OCI-LY1 (cell line): ENCODE measurements around the gene RPL27A.

ENCODE experiments used
- H2AFZ ChIP-seq: fragments of 200-600 bp; sonication (generic), shearing (Covaris generic); 2 replicates; pipeline ENCODE4 v1.6.0; 2014; ENCODE audit warnings: antibody characterized with exemption, mild to moderate bottlenecking, low read length
- H3F3A ChIP-seq: fragments of 200-600 bp; sonication (generic), shearing (Covaris generic); 2 replicates; pipeline ENCODE4 v1.6.0; 2014; ENCODE audit warnings: mild to moderate bottlenecking, antibody characterized with exemption, low read length, moderate library complexity; ENCODE audit not compliant: insufficient read depth
- H3K27ac ChIP-seq: fragments of 200-600 bp; sonication (generic); 2 replicates; pipeline ENCODE4 v1.5.1; 2014; ENCODE audit warnings: low read length, mixed run types, mild to moderate bottlenecking, low read depth; ENCODE audit not compliant: poor library complexity, severe bottlenecking
- H3K27me3 ChIP-seq: fragments of 200-600 bp; sonication (generic); 2 replicates; pipeline ENCODE4 v1.6.0; 2014; ENCODE audit warnings: antibody characterized with exemption, mild to moderate bottlenecking, low read length, moderate library complexity; ENCODE audit not compliant: insufficient read depth
- H3K36me3 ChIP-seq: fragments of 200-600 bp; sonication (generic); 2 replicates; pipeline ENCODE4 v1.6.1; 2014; ENCODE audit warnings: mild to moderate bottlenecking, antibody characterized with exemption, low read length, moderate library complexity, mixed read lengths; ENCODE audit not compliant: insufficient read depth
- H3K4me1 ChIP-seq: fragments of 200-600 bp; sonication (generic); 2 replicates; pipeline ENCODE4 v1.5.1; 2014; ENCODE audit warnings: mild to moderate bottlenecking, low read length, moderate library complexity; ENCODE audit not compliant: insufficient read depth, severe bottlenecking
- H3K4me2 ChIP-seq: fragments of 200-600 bp; sonication (generic), shearing (Covaris generic); 2 replicates; pipeline ENCODE4 v1.6.1; 2014; ENCODE audit warnings: low read length
- H3K4me3 ChIP-seq: fragments of 200-600 bp; sonication (generic); 2 replicates; pipeline ENCODE4 v1.5.1; 2014; ENCODE audit warnings: low read length, low read depth, mild to moderate bottlenecking, mixed read lengths; ENCODE audit not compliant: poor library complexity, severe bottlenecking
- H3K79me2 ChIP-seq: fragments of 200-600 bp; shearing (Covaris generic); 2 replicates; pipeline ENCODE4 v1.6.1; 2016; ENCODE audit warnings: mixed run types, low read length, mixed read lengths; ENCODE audit not compliant: insufficient read depth
- H3K9ac ChIP-seq: fragments of 200-600 bp; sonication (generic), shearing (Covaris generic); 2 replicates; pipeline ENCODE4 v1.6.1; 2014; ENCODE audit warnings: mild to moderate bottlenecking, low read length, mixed read lengths
- H3K9me2 ChIP-seq: fragments of 200-600 bp; sonication (generic), shearing (Covaris generic); 2 replicates; pipeline ENCODE4 v1.6.1; 2014; ENCODE audit warnings: low read depth, mild to moderate bottlenecking, low read length, mixed read lengths
- H3K9me3 ChIP-seq: fragments of 200-600 bp; shearing (Covaris generic); 2 replicates; pipeline ENCODE4 v1.6.1; 2014; ENCODE audit warnings: low read length, mixed read lengths
- H4K20me1 ChIP-seq: fragments of 200-600 bp; sonication (generic), shearing (Covaris generic); 2 replicates; pipeline ENCODE4 v1.6.0; 2016; ENCODE audit warnings: mild to moderate bottlenecking, low read length; ENCODE audit not compliant: insufficient read depth
- EZH2 ChIP-seq: fragments of 200-600 bp; sonication (generic), shearing (Covaris generic); IDR thresholded peaks from 2 replicates; pipeline ENCODE4 v1.8.0; 2017; ENCODE audit warnings: borderline replicate concordance, mixed run types, mild to moderate bottlenecking, antibody characterized with exemption, low read length, moderate library complexity, mixed read lengths
- TF ChIP-seq, protein P1 (sequence below): fragments of 200-600 bp; sonication (generic), shearing (Covaris generic); IDR thresholded peaks from 2 replicates; pipeline ENCODE4 v1.5.1; 2017; ENCODE audit warnings: mild to moderate bottlenecking, antibody characterized with exemption, low read length, moderate library complexity, mixed read lengths

The RPL27A gene

GRCh38 chr11:8649361-8649760 is 33.2 kb upstream of the RPL27A start:
- Histone ChIP-seq H3K27me3 (no peaks in the 10 kb centered on the region), H3K27ac (no peak overlapping the region), H3K4me1 (no peaks in the 10 kb centered on the region), H2AFZ (no peak overlapping the region), H4K20me1 (no peaks in the 10 kb centered on the region), H3K9me2 (no peaks in the 10 kb centered on the region), H3F3A (no peaks in the 10 kb centered on the region), H3K36me3 (peaks cover 52% of the 10 kb centered on the region; the same call in 1 of the 2 replicates), H3K4me3 (no peak overlapping the region), H3K79me2 (no peaks in the 10 kb centered on the region), H3K9ac (no peak overlapping the region), H3K4me2 (no peak overlapping the region), H3K9me3 (no peaks in the 10 kb centered on the region)
- TF ChIP-seq EZH2, result no peak
- TF ChIP-seq, protein P1, sequence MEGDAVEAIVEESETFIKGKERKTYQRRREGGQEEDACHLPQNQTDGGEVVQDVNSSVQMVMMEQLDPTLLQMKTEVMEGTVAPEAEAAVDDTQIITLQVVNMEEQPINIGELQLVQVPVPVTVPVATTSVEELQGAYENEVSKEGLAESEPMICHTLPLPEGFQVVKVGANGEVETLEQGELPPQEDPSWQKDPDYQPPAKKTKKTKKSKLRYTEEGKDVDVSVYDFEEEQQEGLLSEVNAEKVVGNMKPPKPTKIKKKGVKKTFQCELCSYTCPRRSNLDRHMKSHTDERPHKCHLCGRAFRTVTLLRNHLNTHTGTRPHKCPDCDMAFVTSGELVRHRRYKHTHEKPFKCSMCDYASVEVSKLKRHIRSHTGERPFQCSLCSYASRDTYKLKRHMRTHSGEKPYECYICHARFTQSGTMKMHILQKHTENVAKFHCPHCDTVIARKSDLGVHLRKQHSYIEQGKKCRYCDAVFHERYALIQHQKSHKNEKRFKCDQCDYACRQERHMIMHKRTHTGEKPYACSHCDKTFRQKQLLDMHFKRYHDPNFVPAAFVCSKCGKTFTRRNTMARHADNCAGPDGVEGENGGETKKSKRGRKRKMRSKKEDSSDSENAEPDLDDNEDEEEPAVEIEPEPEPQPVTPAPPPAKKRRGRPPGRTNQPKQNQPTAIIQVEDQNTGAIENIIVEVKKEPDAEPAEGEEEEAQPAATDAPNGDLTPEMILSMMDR, result no peak

- H3K4me3 ChIP-seq, result no peak overlapping the region
- TF ChIP-seq, protein P1, result no peak
- no peak for TF ChIP-seq EZH2
- no peaks in the 10 kb centered on the region for H4K20me1 ChIP-seq
- no peak overlapping the region for H3K4me2 ChIP-seq
- H3F3A ChIP-seq, result no peaks in the 10 kb centered on the region
- H3K79me2 ChIP-seq, result no peaks in the 10 kb centered on the region
- no peak overlapping the region for H3K9ac ChIP-seq
- no peaks in the 10 kb centered on the region for H3K27me3 ChIP-seq
- H3K27ac ChIP-seq, result no peak overlapping the region
- H2AFZ ChIP-seq, result no peak overlapping the region
- no peaks in the 10 kb centered on the region for H3K9me2 ChIP-seq
- no peaks in the 10 kb centered on the region for H3K9me3 ChIP-seq
- H3K4me1 ChIP-seq, result no peaks in the 10 kb centered on the region
- peaks cover 41% of the 10 kb centered on the region; the same call in 1 of the 2 replicates for H3K36me3 ChIP-seq
Measured at GRCh38 chr11:8650401-8650990, 32.1 kb upstream of the RPL27A start.

- Histone ChIP-seq H3K9me3 (no peaks in the 10 kb centered on the region), H4K20me1 (no peaks in the 10 kb centered on the region), H3K9ac (no peak overlapping the region), H3K36me3 (peaks cover 29% of the 10 kb centered on the region; the same call in 1 of the 2 replicates), H3K79me2 (no peaks in the 10 kb centered on the region), H3K9me2 (no peaks in the 10 kb centered on the region), H3K27ac (no peak overlapping the region), H3K4me2 (no peak overlapping the region), H2AFZ (no peak overlapping the region), H3F3A (no peaks in the 10 kb centered on the region), H3K4me3 (no peak overlapping the region), H3K4me1 (no peaks in the 10 kb centered on the region), H3K27me3 (no peaks in the 10 kb centered on the region)
- TF ChIP-seq EZH2, result no peak
- TF ChIP-seq, protein P1, result no peak
Measured at GRCh38 chr11:8652140-8652539, 30.5 kb upstream of the RPL27A start.
